CD4-positive, alpha-beta T cell treated with Interleukin-10 for 1 hour (primary cell): ENCODE results near the gene ZMIZ1.

ENCODE experiments used
- DNase-seq: peaks from one replicate; pipeline ENCODE4 v3.0.0-alpha.2; 2020

The ZMIZ1 gene

DNA sequence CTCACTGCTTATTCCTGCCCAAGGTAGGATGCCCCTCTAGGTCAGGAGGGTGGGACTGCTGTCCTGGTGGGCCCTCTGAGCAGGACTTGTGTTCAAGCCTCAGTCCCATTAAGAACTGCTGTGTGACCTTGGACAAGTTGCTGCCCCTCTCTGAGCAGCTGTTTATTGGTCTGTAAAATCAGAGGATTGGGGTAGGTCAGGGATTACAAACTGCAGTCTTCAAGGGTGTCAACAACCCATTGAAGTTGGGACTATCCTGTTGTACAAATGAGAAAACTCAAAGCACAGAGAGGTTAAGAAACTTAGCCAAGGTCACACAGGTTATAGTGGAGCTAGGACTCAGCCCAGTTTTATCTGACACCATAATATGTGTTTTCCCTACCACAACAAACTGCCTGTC lies 55.3 kb downstream of the ZMIZ1 start:
- no peak for DNase-seq

DNA sequence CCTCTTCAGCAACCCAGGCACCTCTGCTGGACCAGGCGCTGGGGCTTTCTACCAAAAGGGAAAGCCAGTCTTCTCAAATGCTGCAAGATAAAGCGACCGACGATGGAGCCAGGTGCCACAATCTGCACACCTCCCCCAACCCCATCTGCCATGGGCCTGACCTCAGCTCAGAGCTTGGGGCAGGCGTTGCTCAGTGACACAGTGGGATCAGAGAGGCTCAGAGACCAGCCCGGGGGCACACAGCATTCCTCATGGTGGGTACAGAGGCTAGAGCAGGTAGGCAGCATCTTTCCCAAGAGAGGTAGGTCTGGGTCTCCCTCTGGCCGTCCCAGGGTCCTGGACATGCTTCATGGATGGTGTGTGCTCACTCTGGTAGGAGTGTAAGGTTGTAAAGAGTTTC lies 56.3 kb downstream of the ZMIZ1 start:
- no peak for DNase-seq

DNA sequence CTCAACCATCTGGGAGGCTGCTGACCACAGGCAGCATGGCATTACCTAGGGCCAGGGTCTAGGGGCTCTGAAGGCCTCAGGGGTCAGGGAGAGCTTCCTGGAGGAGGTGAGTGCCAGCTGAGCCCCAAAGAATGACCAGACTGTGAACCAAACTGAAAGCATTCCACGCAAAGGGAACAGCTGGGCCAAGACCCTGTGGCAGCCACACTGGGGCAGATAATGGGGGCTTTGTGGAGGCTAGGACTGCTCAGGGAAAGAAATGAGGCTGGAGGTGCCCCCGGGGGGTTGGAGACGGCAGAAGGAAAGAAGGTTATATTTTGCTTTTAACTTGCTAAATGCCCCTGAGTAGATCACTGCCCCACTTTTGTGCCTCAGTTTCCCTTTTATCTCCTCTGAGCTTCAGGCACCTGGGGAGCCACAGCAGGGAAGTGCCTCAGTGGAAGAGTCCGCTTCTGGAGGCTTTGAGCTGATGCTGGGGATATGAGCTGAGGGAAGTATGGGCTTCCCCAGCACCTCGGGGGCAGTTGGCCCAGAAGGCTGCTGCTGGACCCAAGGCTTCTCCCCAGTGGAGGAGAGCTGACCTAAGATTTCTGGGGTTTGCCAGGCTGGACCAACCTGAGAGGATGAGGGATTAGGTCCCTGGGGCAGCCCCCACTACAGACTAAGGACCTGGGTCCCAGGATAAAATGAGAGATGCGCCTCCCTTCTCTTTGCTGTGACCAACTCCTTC lies 57.8 kb downstream of the ZMIZ1 start:
- DNase-seq: no peak

GRCh38 chr10:79127151-79127961 lies 58.6 kb downstream of the ZMIZ1 start:
- DNase-seq: no peak

GRCh38 chr10:79128241-79128922 lies 59.6 kb downstream of the ZMIZ1 start:
- DNase-seq: no peak

DNA sequence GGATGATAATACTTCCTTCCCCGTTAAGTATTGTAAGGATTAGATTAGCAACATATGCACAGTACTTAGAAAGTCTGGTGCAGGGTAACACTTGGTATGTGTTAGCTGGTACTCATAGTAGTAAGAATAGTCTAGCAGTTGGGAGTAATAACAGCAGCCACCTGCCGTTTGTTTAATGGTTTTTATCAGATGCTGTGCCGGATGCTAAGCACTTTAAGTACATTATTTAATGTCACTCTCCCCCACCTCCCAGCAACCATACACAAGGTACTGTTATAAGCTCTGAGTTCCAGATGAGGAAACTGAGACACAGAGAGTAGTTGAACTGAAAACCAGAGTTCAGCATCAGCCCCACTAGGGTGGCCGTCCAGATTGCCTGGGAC lies 60.1 kb downstream of the ZMIZ1 start:
- DNase-seq: no peak

- DNase-seq: no peak
Observed at GRCh38 chr10:79129361-79129997, 60.7 kb downstream of the ZMIZ1 start.

- no peak for DNase-seq
Observed at GRCh38 chr10:79130255-79130654, 61.5 kb downstream of the ZMIZ1 start.

DNA sequence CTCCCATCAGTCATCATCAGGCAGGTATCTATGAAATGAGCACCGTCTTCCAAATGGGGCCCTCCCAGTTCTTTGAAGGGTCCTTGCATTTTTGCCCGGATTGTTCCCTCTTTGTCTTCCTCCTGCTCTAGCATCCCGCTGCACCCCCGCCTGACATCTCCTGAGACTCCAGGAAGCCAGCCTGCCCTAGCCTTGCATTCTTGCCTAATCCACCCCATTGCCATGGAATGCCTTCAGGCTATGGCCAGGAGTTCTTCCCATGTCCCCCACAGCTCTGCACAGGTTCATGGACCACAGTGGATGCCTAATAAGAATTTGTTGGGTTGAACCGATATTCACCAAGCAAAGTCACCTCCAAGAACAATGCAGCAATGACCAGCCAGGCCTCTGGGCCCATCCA lies 62.1 kb downstream of the ZMIZ1 start:
- DNase-seq: no peak

DNA sequence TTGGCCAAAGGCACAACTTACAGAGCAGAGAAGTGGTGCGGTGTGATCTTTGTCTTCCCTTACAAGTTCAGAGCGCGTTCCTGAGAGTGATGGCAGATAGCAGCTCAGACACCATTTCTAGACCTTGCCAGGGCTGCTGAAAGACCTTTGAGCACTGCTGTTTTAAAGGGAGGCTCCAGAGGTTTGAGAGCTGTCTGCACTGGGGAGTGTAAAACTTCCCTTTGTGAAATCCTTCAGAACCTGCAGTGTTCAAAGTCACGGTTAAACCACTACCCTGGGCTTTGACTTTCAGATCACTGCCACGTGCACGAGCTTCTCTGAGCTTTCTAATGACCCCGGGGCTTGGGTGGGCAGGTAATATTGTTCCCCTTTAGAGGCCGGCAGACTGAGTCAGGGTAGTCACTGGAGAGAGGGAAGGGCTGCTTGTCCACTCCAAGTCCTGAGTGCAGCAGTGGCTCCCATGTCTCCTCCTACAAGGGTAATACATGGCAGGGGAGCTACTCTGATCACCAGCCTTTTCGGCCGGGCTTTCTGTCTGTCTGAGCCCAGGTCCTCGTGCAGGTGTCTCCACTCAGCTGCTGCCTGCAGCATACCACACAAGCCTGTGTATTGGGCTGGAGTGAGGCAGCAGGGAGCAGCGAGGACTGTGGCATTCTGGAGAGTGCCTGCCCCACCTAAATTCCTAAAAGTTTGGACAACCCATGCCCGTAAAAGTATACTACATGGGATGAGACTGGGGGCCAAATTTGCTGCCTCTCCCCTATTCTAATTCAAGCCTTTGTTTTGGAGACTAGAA lies 63.3 kb downstream of the ZMIZ1 start:
- no peak for DNase-seq

GRCh38 chr10:79132681-79133381 lies 64.1 kb downstream of the ZMIZ1 start:
- no peak for DNase-seq

DNA sequence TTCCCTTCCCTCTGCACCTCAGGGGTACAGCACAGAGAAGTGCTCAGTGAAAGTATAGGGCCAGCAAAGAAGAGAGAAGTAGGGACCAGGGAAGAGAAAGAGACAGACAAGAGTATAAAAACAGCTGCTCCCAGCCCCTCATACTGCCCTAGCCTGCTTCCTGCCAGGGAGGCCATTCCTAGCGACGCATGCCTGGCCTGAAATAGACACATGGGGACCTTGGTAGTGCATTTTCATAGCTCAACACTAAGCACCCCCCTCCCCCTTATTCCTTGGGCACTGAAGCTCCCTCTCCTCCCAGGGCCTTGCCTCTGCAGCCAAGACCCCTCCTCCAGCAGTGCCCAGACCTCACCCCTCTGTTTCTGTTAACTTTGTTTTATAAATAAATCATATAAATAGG lies 64.7 kb downstream of the ZMIZ1 start:
- DNase-seq: no peak

GRCh38 chr10:79135790-79136189 lies 67.0 kb downstream of the ZMIZ1 start:
- DNase-seq: no peak

DNA sequence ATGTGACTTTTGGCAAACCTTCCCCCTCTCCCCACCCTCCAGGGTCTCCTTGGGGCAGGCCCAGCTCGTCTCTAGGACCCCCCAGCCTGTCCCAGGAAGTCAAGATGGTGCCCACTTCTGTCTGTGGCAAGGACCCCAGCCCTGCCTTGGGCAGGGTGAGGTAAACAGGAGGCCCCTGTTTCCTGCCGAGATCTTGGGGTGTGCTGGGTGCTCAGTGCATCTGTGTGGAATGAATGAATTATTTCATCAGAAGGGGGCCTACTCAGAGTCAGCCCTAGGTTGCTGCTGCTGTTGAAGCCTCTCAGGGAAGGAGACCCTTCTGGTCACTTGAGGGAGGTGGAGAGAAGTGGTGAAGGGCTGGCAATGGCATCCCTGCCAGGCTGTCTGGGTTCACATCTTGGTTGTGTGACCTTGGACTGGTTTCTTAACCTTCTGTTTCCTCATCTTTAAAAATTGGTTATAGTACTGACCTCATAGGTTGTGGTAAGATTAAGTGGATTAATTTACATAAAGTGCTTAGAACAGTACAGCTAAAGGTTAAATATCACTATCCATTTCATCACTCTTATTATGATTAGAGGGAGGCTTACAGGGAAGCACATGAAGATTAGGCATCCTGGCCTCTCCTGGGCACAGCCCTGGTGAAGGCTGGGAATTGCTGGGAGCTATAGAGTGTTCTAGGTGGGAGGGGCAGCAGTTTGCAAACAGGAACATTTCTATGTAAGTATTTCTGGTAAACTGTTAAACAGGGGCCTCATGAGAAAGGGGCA lies 67.7 kb downstream of the ZMIZ1 start:
- DNase-seq: no peak

- DNase-seq: no peak
Observed at GRCh38 chr10:79137300-79137756, 68.6 kb downstream of the ZMIZ1 start.

GRCh38 chr10:79137826-79138225 lies 69.1 kb downstream of the ZMIZ1 start:
- peak; percentile 48 for DNase-seq

DNA sequence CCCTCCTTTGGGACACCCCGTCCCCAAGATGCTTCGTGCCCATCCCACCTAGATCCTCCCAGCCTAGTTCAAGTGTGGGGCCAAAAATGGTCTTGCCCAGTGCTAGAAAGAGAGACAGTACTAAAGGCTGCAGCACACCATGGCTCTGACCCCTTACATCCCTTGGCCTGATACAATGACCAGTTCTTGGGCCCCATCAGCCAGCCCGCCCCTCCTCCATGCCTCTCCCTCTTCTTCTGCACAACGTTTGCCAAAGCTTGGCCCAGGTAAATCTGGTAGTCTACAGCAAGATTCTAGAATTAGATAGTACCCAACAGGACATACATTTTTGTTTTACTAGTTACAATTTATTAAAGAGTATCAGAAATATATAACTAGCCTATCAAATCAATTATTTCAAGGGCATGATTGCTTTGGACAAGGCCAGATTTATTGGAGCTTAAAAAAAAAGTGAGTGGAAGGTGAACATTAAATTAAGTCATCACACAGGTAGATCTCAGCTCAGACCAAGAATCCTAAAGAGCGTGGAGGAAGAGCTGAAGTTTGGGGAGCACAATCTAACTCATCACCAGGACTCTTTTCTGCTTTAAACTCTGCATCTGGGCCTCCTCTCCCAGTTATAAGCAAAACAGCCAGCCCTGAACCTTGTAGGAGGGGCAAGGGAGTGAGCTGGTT lies 69.8 kb downstream of the ZMIZ1 start:
- no peak for DNase-seq

DNA sequence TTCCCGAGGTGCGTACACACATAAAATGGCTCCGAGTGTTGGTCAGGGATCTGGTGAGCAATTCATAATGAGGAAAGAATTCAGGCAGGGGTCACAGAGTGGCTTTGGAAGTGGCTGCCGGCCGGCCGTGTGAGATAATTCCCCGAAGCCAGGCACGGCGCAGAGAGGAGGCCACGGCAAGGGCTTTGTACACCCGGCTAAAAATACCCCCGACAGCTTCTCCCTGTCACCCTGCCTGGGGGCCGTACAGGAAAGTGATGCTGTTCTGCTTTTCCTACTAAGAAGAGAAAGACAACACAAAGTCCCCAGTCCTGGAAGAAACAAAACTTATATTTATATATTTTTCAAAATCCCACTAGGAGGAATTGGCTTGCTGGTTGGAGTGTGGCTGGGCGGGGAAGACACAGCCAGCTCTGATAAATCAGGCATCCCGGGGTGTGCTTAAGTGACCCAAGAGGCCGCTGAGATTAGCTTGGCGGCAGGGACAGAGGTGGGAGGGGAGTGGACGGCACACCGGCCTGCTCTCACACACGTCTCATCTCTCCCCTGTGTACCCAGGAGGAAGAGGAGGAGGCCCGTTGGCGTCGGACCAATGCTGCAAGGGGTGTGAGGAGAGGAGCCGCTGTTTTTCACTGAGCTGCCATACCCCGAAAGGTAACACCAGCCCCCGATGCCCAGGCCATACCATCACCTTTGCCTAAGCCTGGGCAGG lies 70.5 kb downstream of the ZMIZ1 start:
- no peak for DNase-seq

GRCh38 chr10:79140085-79140793 lies 71.5 kb downstream of the ZMIZ1 start:
- DNase-seq: no peak
